HG03342 (cell line): ENCODE measurements around the gene RNH1.

Experiments used
- ATAC-seq: cut with Tn5 transposase; IDR thresholded peaks from one replicate; pipeline ENCODE4 v1.9.1; 2021; ENCODE audit warnings: mild to moderate bottlenecking, moderate library complexity; ENCODE audit not compliant: unreplicated experiment

The RNH1 gene

DNA sequence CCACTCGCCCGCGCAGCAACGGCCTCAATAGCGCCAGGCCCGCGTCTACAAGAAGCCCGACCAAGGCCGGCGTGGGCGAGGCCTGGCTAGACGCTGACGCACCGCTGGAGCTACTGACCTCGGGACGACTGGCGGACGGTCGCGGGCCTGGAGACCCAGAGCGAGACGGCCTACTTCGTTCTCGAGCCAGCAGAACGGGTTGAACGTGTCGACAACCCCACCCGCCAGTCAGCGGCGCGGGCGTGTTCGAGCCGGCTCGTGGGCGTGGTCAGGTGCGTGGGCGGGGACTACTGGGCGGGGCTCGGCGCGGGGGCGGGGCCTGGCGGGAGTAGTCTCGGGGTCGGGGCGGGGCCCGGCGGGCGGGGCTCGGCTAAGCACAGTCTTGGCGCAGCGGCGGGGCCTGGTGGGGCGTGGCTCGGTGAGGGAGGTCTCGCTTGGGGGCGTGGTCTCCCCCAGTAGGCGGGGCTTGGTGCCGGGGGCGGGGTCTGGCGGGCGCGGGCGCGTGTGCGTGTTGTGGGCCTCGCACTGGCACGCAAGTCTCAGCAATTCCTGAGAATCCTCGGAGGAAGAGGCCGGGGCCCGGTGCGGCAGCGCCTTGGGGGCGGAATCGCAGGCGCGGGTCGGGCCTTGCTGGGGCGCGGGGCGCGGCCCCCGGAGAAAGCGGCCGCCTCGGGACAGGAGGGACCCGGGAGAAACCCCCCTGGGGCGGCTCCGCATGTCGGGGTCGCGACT, at the start of gene RNH1:
TSS of gene RNH1 (minus strand) at position 248 of the 732 bp plus-strand sequence. CDS start 5,080 bp downstream, outside the sequence.
- peak; percentile 43 for ATAC-seq

DNA sequence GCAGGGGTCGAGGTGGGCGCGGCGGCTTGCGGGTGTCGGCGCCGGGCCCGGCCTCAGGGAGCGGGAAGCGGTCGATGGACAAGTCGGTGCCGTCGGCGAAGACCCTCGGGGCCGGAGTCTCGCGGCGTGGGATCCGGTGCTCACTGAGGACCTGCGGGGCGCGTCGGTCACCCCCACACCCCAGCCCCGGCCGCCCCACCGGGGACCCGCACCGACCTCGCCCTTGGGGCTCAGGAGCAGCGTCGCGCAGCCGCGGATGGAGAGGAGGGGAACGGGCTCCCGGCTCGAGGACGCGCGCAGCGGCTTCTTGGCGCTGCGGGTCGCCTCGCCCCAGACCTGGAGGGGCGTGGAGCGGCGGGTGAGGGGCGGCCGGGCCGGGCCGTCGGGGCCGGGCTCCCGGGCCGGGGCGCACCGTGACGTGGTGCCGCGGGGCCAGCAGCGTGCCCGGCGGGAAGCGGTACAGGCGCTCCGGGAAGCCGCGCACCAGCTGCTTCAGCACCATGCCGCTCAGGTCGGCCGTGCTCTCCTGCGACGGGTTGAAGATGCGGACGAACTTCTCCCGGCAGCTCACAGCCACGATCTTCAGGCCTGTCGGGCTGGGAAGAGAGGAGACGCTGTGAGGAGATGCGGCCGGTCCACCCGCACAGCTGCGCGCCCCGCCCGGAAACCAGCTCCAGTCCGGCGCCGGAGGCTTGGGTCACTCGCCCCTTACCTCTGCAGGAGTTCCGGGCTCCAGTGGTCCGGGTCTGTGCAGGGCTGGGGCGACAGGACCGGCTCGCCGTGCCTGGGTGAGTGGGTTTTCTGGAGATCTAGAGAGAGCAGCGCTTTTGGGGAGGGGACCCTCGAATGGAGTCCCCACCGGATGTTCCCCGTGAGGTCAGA, 49.0 kb upstream of the RNH1 start:
- ATAC-seq, result no peak

DNA sequence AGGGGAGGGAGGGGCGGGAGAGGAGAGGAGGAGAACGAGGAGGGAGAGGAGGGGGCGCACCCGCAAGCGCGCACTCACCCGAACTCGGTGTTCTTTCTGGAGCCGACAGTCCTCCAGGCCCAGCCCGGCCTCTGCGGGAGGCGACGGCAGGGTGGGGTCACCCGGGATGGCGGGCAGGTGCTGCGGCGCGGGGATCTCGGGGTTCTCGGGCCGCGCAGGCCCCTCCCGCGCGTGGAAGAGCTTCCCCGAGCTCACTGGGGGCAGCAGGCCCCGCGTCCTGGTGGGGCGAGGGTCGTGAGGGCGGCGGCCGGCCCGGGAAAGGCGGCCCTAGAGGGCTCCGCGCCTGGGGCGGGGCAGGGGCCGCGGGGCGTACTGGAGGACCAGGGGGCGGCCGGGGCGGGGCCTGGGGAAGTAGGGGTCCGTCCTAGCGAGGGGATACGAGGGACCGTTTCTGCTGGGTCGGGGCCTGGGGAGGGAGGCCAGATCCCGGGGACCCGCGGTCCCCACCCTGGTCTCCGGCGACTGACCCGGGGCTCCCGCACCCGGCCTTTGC, 48.3 kb upstream of the RNH1 start:
- no peak for ATAC-seq

- ATAC-seq, result no peak
These were observed 47.6 kb upstream of the RNH1 start for GRCh38 chr11:554428-555226.

GRCh38 chr11:553988-554340, 46.9 kb upstream of the RNH1 start:
- no peak for ATAC-seq

DNA sequence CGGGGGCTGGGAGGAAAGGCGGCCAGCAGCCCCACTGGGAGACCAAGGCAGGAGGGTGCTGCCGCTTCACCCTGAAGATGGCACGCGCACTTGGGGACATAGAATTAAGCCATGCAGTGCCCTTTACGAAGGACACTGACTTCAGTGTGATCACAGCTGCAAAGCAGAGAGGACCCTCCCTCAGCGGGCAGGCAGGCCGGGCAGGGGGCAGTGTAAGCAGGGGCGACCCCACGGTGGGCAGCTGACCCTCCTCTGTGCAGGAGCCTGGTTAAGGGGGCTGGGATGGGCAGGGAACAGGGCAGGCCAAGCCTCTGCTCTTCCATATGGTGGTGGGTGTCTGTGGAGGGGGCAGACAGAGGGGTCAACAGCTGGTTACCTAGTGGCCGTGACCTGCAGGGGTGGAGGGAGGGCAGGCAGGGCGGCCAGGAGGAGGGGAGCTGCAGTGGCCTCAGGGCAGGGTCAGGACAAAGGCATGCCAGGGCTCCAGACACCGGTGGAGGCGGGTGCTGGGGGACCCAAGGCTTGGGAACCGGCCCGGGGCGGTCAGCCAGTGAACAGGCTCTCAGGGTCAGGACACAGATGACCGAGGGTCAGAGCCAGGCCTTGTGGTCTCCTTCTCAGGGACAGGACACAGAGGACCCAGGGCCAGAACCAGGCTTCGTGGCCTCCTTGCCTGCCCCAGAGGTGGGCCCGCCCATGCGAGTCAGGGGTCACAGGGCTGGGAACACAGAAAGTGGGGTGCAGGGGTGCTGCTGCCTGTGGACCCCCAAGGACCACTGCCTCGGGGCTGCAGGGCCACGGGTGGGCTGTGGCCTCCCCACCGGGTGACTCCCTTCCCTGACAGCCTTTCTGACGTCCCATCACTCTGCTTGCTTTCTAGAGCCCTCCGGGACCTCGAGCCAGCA, 46.3 kb upstream of the RNH1 start:
- no peak for ATAC-seq

DNA sequence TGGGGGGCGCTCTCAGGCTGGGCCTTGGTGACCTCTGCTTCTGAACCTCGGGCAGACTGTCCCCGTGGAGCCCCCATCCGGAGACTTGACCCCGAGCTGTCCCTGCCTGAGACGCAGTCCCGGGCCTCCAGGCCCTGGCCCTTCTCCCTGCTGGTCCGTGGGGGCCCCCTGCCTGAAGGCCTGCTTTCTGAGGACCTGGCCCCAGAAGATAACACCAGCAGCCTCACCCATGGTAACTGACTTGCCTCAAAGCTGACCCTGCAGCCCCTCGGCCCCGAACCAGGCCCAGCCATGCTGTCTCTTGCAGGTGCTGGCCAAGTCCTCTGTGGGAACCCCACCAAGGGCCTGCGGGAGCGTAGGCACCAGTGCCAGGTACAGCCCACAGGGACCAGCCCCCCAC, 44.6 kb upstream of the RNH1 start:
- ATAC-seq, result no peak

GRCh38 chr11:551131-551530, 44.1 kb upstream of the RNH1 start:
- no peak for ATAC-seq

- no peak for ATAC-seq
These were observed 43.7 kb upstream of the RNH1 start for GRCh38 chr11:550746-551085.

- no peak for ATAC-seq
These were observed 43.1 kb upstream of the RNH1 start for GRCh38 chr11:550021-550745.

DNA sequence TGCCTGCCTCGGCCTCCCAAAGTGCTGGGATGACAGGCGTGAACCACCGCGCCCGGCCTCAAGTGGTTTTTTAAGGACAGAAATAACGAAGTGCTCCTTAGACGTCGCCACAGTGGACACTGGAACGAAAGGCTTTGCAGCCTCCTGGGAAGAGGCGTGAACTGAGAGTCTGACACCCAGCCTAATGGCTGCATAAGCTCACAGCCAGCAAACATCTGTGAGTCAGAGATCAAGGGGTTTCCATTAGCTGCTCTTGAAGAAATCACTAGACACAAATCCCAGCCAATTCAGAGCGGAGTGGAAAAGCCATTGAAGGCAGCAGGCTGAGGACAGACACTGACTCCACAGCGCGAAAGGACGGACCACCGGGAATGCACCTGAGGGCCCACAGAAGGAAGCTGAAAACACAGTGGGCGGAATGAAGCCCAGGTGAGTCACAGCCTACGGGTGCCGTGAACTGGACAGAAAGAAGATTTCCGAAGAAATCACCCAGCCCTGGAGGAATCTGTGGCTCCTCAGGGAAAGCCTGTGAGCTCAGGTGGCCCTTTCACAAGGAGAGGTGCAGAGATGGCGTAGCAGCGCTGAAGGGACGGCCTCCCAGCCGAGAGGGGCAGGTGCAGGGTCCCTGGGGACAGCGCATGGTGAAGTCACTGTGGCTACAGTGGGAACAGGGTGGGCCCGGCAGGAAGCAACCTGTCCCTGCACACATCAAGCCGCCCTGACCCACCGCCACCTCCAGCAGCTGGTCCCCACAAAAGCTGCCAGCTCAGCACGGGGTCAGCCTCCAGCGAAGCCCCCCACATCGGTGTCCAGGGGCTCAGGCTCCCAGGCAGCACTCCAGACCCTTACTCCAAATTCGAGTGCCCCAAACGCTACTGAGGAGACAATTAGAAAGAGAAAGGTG, 41.9 kb upstream of the RNH1 start:
- ATAC-seq, result no peak

GRCh38 chr11:545171-545570, 38.1 kb upstream of the RNH1 start:
- ATAC-seq, result no peak

GRCh38 chr11:544817-545166, 37.8 kb upstream of the RNH1 start:
- no peak for ATAC-seq

GRCh38 chr11:541433-541885, 34.4 kb upstream of the RNH1 start:
- ATAC-seq, result no peak

DNA sequence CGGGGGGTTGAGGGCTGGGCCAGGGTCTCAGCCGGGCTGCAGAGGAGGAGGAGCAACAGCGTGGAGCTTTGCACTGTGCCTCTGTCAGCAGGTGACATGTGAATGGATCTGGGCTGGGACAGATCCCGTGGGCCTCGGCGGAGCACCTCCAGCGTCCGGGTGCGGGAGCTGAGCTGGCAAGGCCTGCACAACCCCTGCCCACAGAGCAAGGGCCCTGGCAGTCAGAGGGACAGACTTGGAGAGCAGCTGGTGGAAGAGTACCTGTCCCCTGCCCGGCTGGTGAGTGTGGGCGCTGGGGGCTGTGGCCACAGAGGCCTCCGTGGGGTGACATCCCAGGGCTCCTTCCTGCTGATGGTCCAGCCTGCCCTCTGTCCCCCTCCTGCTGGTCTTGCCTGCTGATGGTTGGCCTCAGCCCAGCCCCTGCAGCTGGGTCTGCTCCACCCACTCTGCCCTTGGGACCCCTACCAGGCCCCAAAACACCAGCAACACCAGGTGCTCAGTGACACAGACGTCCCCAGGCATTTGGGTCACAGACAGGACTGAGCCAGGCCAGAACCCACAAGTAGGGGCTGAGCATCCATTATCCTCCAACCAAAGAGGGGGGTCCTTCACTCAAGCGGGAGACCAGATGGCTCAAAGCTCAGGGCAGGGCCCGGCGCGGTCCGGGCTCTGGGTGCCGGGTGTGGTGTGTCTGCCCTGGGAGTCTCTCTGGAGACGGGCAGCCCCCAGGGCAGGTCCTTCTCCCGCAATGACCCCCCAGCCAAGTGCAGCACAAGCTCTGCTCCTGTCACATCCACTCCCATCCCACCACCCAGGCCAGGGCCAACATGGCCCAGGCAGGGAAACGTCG, 33.8 kb upstream of the RNH1 start:
- ATAC-seq, result no peak

GRCh38 chr11:539971-540481, 33.0 kb upstream of the RNH1 start:
- ATAC-seq, result no peak

GRCh38 chr11:538431-539051, 31.5 kb upstream of the RNH1 start:
- ATAC-seq, result no peak
